ENCODE measurements around the gene TMEM163. TPM values are rescaled to one million over a fixed set of nuclear protein-coding genes. Genes with fewer than 3 reads are reported as not detected.

Gene TMEM163
- total and polyA plus RNA-seq, 2 donors from 2014 or later = 2.6 to 5.9 TPM

- Histone ChIP-seq H3K36me3 (ENCODE audit: control insufficient read depth in 2 of 3, insufficient read depth in 3 of 3, low read length in 3 of 3) (no peaks in the 10 kb centered on the region), H3K4me1 (ENCODE audit: control insufficient read depth in 2 of 3, insufficient read depth in 2 of 3, low read depth in 1 of 3, low read length in 3 of 3) (peaks cover 0 to 5% (median 0%) of the 10 kb centered on the region in 3 donors)
- peak in 3 of 5 donors; percentile 59 to 77 (median 74) for DNase-seq
These were observed 284.8 kb downstream of the TMEM163 start for GRCh38 chr2:134433979-134434378.

GRCh38 chr2:134433469-134433868 is 285.3 kb downstream of the TMEM163 start:
- no peak overlapping the region for H3K9ac ChIP-seq (ENCODE audit: low read length in 3 of 3)
- no peaks in the 10 kb centered on the region for H3K9me3 ChIP-seq (ENCODE audit: control insufficient read depth in 2 of 3, insufficient read depth in 1 of 3, low read length in 3 of 3)
- peak in 1 of 5 donors; percentile 33 for DNase-seq
- no peak overlapping the region for H3K27ac ChIP-seq (ENCODE audit: low read depth in 2 of 2, low read length in 2 of 2)
- no peak for FAIRE-seq
- H3K4me3 ChIP-seq (ENCODE audit: low read length in 3 of 3) = no peak overlapping the region
- no peaks in the 10 kb centered on the region for H3K36me3 ChIP-seq (ENCODE audit: control insufficient read depth in 2 of 3, insufficient read depth in 3 of 3, low read length in 3 of 3)
- no peak for TF ChIP-seq CTCF (IDR thresholded peaks at IDR 0.05; ENCODE audit: borderline replicate concordance, extremely low read depth, insufficient read depth)
- peaks cover 0 to 5% (median 0%) of the 10 kb centered on the region in 3 donors for H3K4me1 ChIP-seq (ENCODE audit: control insufficient read depth in 2 of 3, insufficient read depth in 2 of 3, low read depth in 1 of 3, low read length in 3 of 3)
- no peaks in the 10 kb centered on the region for H3K27me3 ChIP-seq (ENCODE audit: control insufficient read depth, insufficient read depth, low read length)
- intact Hi-C loops (cut with DNase I) = no loop called here

More at GRCh38 chr2:134433979-134434378, 284.8 kb downstream of the TMEM163 start:
- H3K27me3 ChIP-seq (ENCODE audit: control insufficient read depth, insufficient read depth, low read length) = no peaks in the 10 kb centered on the region
- no peaks in the 10 kb centered on the region for H3K9me3 ChIP-seq (ENCODE audit: control insufficient read depth in 2 of 3, insufficient read depth in 1 of 3, low read length in 3 of 3)
- no peak for TF ChIP-seq CTCF (IDR thresholded peaks at IDR 0.05; ENCODE audit: borderline replicate concordance, extremely low read depth, insufficient read depth)
- H3K4me3 ChIP-seq (ENCODE audit: low read length in 3 of 3) = no peak overlapping the region
- H3K9ac ChIP-seq (ENCODE audit: low read length in 3 of 3) = no peak overlapping the region
- H3K27ac ChIP-seq (ENCODE audit: low read depth in 2 of 2, low read length in 2 of 2) = no peak overlapping the region
- intact Hi-C loops (cut with DNase I) = no loop called here
- FAIRE-seq = no peak

GRCh38 chr2:134432435-134432883 is 286.3 kb downstream of the TMEM163 start:
- FAIRE-seq = no peak
- intact Hi-C loops (cut with DNase I) = no loop called here
- DNase-seq = no peak
- Histone ChIP-seq H3K27ac (ENCODE audit: low read depth in 2 of 2, low read length in 2 of 2) (no peak overlapping the region), H3K27me3 (ENCODE audit: control insufficient read depth, insufficient read depth, low read length) (no peaks in the 10 kb centered on the region), H3K36me3 (ENCODE audit: control insufficient read depth in 2 of 3, insufficient read depth in 3 of 3, low read length in 3 of 3) (no peaks in the 10 kb centered on the region), H3K9me3 (ENCODE audit: control insufficient read depth in 2 of 3, insufficient read depth in 1 of 3, low read length in 3 of 3) (no peaks in the 10 kb centered on the region), H3K9ac (ENCODE audit: low read length in 3 of 3) (no peak overlapping the region), H3K4me3 (ENCODE audit: low read length in 3 of 3) (no peak overlapping the region), H3K4me1 (ENCODE audit: control insufficient read depth in 2 of 3, insufficient read depth in 2 of 3, low read depth in 1 of 3, low read length in 3 of 3) (peaks cover 0 to 5% (median 0%) of the 10 kb centered on the region in 3 donors)
- no peak for TF ChIP-seq CTCF (IDR thresholded peaks at IDR 0.05; ENCODE audit: borderline replicate concordance, extremely low read depth, insufficient read depth)
